Panc1 (cell line): ENCODE data around the gene DHPS.

Experiments
- CTCF ChIP-seq: fragments of 450-650 bp; IDR thresholded peaks from 2 replicates; pipeline ENCODE4 v1.5.1; 2017; ENCODE audit warnings: mild to moderate bottlenecking
- REST ChIP-seq, 2 experiments: IDR thresholded peaks; 2 replicates each; pipeline ENCODE4 v1.6.1; 2011 to 2012; ENCODE audit warnings: low read depth in 2 of 2, control low read depth in 1 of 2, low read length in 1 of 2, mild to moderate bottlenecking in 1 of 2, moderate library complexity in 1 of 2; ENCODE audit not compliant: insufficient read depth in 1 of 2
- SIN3A ChIP-seq: IDR thresholded peaks from 2 replicates; pipeline ENCODE4 v1.6.1; 2012; ENCODE audit warnings: low read depth, mild to moderate bottlenecking, low read length, moderate library complexity, borderline replicate concordance; ENCODE audit not compliant: insufficient read depth

DNA sequence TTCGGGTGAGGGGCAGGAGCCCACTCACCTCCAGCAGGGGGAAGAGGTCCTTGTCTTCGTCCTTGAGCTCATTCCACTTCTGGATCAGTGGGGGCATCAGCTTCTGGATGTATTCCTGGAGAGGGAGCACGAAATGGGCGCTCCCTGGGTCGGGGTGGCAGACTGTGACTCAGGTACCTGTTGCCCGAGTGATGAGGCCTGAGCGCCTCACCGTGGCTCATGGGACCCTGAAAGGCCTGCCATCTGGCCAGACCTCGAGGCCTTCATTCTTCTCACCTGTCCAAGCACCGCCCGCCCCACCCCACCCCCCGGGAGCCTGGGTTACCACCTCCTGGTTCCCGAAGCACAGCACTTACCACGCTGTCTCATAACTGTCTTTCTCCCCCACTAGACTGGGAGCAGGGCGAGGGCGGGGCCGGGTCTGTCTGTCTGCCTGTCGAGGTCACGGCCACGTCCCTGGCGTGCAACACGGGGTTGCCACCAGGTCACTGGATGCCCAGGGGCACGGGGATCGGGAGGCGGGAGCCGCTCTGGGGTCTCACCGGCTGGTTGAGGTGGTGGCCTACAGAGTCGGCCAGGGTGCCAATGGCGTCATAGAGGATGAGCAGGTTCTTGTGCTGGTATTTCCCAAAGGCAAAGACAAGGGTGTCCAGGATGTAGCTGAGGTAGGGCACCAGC, 24.1 kb upstream of the DHPS start:
- TF ChIP-seq REST (IDR thresholded peaks at IDR 0.05; ENCODE audit: insufficient read depth in 1 of 2, low read depth in 2 of 2, low read length in 1 of 2) = no peak
- TF ChIP-seq CTCF = no peak
- TF ChIP-seq SIN3A = no peak
